ENCODE data around the gene TPCN1.

The TPCN1 gene

DNA sequence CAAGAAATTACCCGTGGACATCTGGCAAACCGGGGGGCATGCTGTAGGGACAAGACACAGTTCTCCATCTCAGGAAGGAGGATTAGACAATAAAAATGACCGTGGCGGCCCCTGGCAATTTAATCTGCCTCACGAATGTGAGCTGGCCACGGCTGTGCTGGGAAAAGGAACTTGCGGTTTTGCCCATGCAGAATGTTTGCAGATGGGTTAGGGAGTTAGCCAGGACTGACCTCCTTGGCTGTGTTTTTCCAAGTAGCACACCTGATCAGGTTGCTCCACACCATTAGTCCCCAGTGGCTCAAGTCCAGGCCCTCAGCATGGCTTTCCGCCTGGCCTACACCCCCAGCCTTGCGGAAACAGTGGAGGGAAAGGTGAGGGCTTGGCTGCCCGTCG lies 20.8 kb downstream of the TPCN1 start:
- peak in 3 of 14 donors; percentile 15 to 48 (median 36) for DNase-seq

GRCh38 chr12:113242560-113242959 lies 21.3 kb downstream of the TPCN1 start:
- DNase-seq = no peak

GRCh38 chr12:113244047-113244460 lies 22.8 kb downstream of the TPCN1 start:
- peak in 13 of 14 donors; percentile 19 to 92 (median 76) for DNase-seq

DNA sequence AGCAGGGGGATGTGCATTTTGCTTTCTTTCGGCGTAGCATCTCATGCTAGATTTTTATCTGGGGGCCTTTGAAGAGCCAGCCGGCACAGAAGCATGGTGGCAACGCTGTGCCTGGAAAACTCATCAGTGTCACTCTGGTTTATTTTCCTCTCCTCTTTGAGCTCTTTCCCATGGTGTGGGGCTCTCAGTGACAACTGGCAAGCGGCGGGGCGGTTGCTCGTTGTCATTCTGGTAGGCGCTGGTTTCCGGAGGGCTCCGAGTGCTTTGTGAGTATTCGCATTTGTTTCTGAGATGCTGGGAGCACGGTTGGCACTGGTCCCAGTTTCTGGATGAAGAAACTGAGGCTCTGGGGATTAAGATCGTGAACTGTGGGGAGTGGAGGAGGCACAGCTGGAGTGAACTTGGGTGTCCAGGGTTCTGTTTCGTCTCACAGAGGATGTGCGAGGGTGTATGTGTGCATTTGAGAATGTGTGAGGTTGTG lies 23.3 kb downstream of the TPCN1 start:
- peak in 7 of 14 donors; percentile 52 to 82 (median 65) for DNase-seq

DNA sequence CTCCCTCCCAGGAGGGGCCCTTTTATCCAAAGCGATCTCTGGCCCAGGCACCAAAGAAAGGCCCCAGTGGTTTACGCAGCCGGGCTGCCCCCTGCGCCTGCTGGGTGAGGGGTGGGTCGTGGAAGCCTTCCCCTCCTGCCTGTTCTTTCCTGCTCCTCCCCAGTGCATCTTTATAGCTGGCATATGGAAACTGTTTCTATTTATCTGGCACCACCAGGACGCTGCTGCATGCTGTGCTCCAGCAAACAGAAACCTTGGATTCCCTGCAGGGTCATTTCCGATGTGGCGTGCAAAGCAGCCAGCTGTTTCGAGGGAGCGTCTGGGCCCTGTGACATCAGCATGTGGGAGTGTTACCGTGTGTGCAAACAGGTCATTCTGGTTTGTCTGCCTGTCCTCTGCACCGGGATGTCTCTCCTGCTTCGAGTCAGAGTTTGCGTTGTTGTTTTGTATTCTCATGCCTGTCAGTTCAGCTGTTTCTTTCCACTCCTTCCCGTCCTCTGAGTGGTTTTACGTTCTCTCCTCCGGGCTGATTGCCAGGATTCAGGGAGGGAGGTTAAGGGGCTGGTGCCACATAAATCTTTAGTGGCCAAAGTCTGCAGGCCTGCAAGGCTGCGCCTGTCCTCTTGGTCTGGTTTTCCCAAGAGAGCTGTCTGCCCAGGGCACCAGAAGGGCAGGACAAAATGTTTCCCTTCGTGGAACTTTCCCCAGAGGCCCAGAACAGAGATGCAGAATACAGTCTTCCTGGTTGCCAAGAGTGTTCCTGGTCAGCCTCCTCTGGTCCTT lies 24.6 kb downstream of the TPCN1 start:
- DNase-seq = peak in 10 of 14 donors; percentile 50 to 79 (median 67)

DNA sequence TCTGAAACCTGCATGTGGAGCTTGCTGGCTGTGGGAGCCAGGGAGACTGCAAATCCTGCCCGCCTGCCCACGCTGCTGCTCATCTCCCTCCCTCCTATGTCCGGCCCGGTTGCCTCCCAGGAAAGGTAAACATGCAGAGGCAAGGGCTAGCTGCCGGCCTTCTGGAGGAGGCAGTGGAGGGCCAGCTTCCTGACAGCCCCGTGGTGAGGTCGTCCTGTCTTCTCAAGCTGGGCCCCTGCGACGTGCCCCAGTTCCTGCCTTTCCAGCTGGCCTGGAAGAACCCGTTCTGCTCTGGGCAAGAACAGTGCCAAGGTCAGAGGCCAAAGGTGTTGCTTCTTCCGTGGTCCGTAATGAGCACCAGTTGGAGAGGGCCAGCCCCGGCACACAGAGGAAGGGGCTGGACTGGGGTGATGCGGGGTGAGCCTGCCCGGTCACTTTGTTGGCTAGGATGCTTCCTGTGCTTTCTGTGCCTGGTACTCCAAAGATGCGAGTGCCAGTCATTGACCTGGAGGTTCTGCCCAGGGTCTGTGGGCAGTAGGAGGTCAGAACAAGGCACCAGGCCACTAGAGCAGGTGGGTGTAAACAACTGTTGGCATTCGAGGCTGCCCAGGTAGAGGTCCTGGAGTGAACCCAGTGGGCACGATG lies 25.3 kb downstream of the TPCN1 start:
- DNase-seq = peak in 4 of 14 donors; percentile 57 to 73 (median 68)

- DNase-seq = peak in 2 of 14 donors; percentile 20 to 74
These were observed 26.1 kb downstream of the TPCN1 start for GRCh38 chr12:113247123-113248050.

DNA sequence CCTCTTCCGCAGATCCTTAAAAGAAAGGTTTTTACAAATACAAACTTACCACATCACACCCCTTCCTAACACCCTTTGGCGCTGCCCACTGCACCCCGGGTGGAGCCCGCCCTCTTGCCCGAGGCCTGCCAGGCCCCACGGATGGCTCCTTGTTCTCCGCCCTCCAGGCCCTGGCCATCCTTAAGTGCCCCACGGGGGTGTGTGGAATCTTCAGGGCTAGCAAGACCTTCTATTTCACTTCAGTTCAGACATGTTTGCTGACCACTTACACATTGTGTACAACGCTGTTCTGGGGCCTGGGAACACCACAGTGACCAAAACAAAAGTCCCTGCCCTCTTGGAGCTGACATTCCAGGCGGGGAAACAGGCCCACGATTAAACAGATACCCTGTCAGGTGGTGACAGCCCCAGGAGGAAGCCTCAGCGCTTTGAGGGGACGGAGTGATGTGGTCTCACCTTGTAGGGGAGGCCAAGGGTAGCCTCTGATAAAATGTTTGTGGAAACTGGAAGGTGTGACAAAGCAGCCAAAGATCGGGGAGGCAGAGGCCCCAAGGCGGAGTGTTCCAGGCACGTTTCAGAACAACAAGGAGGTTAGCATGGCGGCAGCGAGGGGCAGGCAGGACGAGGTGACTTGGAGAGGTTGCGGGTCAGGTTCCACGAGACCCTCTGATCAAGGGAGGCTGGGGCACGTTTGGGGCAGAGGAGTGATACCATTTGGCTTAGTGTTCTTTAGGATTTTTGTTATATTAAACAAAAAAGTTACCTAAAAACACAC lies 27.0 kb downstream of the TPCN1 start:
- DNase-seq = peak in 1 of 14 donors; percentile 41

- no peak for DNase-seq
These were observed 27.7 kb downstream of the TPCN1 start for GRCh38 chr12:113248842-113249435.

GRCh38 chr12:113249546-113249945 lies 28.3 kb downstream of the TPCN1 start:
- peak in 1 of 14 donors; percentile 63 for DNase-seq

GRCh38 chr12:113250045-113250444 lies 28.8 kb downstream of the TPCN1 start:
- peak in 1 of 14 donors; percentile 67 for DNase-seq

DNA sequence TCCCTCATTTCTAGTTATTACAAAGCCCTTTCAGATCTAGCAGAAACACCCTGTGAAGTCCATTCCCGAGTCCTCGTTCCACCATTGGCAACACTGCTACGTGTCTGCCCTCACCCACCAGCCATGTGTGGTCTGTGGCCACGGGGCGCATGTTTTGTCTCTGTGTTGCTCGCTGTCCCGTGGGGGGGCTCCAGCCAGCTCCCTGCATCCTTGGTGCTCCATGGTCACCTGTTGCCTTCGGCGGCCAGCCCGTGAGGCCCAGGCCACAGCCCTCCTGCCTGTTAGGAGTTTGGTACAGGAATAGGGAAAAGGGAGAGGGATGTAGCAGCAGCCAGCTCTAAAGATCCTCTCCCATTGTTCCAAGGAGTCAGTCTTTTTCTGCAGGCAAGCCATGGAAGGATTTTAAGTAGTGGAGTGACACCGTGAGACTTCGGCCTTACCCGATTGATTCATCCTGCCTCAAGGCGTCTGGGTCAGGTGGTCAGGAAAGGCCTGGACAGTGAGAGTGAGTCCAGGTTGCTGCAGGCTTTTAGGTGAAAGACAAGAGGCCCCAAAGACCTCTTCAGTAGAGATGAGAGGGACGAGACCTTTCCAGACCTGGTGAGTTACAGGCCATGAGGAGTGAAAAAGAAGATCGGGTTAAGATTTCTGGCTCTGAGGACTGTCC lies 30.3 kb downstream of the TPCN1 start:
- no peak for DNase-seq

- DNase-seq = no peak
These were observed 31.2 kb downstream of the TPCN1 start for GRCh38 chr12:113252494-113252893.

- no peak for DNase-seq
These were observed 32.4 kb downstream of the TPCN1 start for GRCh38 chr12:113253532-113254285.

DNA sequence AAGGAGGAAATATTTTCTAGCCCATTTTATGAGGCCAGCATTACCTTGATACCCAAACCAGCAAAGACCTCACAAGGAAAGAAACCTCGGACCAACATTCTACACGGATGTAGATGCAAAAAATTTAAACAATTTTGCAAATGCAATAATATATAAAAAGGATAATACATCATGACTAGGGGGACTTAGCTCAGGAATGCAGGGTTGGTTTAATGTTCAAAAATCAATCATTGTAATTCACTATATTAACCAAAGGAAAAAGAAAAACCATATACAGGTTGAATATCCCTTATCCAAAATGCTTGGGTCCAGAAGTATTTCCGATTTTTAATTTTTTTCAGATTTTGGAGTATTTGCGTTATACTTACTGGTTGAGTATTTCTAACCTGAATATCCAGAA lies 33.0 kb downstream of the TPCN1 start:
- no peak for DNase-seq

DNA sequence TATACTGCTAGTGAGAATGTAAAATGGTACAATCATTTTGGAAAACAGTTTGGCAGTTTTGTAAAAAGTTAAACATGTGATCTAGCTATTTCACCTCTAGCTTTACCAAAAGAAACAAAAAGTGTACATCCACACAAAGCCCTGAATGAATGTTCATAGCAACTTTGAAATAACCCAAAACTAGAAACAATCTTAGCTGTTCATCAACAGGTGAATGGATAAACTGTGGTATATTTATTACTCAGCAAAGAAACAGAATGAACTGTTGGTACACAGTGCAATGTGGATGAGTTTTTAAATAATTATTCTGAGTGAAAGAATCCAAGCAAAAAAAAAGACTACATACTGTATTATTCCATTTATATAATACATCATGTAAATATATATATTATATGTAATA lies 36.3 kb downstream of the TPCN1 start:
- no peak for DNase-seq

DNA sequence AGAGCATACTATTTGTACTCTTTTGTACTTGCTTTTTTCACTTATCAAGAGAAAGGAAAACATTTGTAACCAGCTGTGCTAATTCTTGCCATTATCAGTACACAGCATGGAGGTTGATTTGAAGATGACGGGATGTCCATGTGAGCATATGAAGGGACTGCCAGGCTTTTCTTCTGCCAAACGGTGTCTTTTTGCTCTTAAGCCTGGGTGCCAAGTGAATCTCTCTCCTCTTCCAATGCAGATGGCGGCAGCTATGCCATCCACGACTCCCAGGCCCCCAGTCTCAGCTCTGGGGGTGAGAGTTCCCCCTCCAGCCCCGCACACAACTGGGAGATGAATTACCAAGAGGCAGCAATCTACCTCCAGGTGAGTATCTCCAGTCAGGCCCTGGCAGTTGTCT lies 38.9 kb downstream of the TPCN1 start:
- peak in 3 of 14 donors; percentile 11 to 57 (median 23) for DNase-seq

GRCh38 chr12:113260636-113261300 lies 39.5 kb downstream of the TPCN1 start:
- DNase-seq = no peak

DNA sequence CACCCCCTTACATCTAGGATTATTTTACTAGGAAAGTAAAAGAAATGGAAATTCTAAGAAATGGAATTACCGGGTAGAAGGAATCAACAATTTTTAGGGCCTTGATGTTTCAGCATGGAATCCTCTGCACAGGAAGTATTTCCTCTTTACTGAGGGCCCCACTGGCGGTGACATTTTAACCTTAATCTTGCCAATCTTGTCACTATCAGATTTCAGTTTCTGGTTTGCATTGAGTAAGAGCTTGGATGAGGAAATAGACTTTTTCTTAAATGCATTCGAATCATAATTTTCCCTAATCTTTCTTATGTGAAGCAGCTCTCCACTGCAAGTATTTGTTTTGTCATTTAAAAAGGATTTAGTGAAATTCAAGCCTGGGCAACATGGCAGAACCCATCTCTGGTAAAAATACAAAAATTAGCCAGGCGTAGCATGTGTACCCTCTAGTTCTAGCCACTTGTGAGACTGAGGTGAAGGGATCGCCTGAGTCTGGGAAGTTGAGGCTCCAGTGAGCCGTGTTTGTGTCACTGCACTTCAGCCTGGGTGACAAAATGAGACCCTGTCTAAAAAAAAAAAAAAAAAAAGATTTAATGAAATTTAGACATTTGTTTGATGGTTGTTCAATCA lies 40.7 kb downstream of the TPCN1 start:
- no peak for DNase-seq
